ENCODE measurements around the gene CTRB2.

The CTRB2 gene

GRCh38 chr16:75251280-75252048 lies 44.5 kb upstream of the CTRB2 start, which contains the start of gene BCAR1:
Gene BCAR1, minus strand, starts transcription at chr16:75251624. Its CDS starts 142 bp downstream, at chr16:75251482.
- in situ Hi-C loops (cut with HindIII; ENCODE audit: low sequenced_read_pairs): no loop called here
- no peak for TF ChIP-seq CTCF (IDR thresholded peaks at IDR 0.05; ENCODE audit: low read depth, low read length, missing control alignments)
- peak within 1 kb of the TSS; percentile 70 for H3K4me3 ChIP-seq (ENCODE audit: low read depth, low read length)
- DNase-seq (ENCODE audit: low read depth): no peak

GRCh38 chr16:75250809-75251279 lies 43.9 kb upstream of the CTRB2 start:
- in situ Hi-C loops (cut with HindIII; ENCODE audit: low sequenced_read_pairs): no loop called here
- no peak for TF ChIP-seq CTCF (IDR thresholded peaks at IDR 0.05; ENCODE audit: low read depth, low read length, missing control alignments)
- no peak for DNase-seq (ENCODE audit: low read depth)
- peak overlapping the region; percentile 70 for H3K4me3 ChIP-seq (ENCODE audit: low read depth, low read length)

- TF ChIP-seq CTCF (IDR thresholded peaks at IDR 0.05; ENCODE audit: low read depth, low read length, missing control alignments): no peak
- peak overlapping the region; percentile 70 for H3K4me3 ChIP-seq (ENCODE audit: low read depth, low read length)
- in situ Hi-C loops (cut with HindIII; ENCODE audit: low sequenced_read_pairs): no loop called here
- no peak for DNase-seq (ENCODE audit: low read depth)
Observed at GRCh38 chr16:75250089-75250808, 43.3 kb upstream of the CTRB2 start.

GRCh38 chr16:75249441-75249840 lies 42.5 kb upstream of the CTRB2 start:
- DNase-seq (ENCODE audit: low read depth): no peak
- TF ChIP-seq CTCF (IDR thresholded peaks at IDR 0.05; ENCODE audit: low read depth, low read length, missing control alignments): no peak
- peak overlapping the region; percentile 70 for H3K4me3 ChIP-seq (ENCODE audit: low read depth, low read length)
- in situ Hi-C loops (cut with HindIII; ENCODE audit: low sequenced_read_pairs): loop anchor here (25.0 kb wide), 1 partner anchor 138 kb away; no protein-coding TSS in a partner anchor

GRCh38 chr16:75248536-75249380 lies 41.8 kb upstream of the CTRB2 start:
- in situ Hi-C loops (cut with HindIII; ENCODE audit: low sequenced_read_pairs): loop anchor here (25.0 kb wide), 1 partner anchor 139 kb away; no protein-coding TSS in a partner anchor
- no peak for DNase-seq (ENCODE audit: low read depth)
- H3K4me3 ChIP-seq (ENCODE audit: low read depth, low read length): no peak overlapping the region
- no peak for TF ChIP-seq CTCF (IDR thresholded peaks at IDR 0.05; ENCODE audit: low read depth, low read length, missing control alignments)

- no peak for DNase-seq (ENCODE audit: low read depth)
- in situ Hi-C loops (cut with HindIII; ENCODE audit: low sequenced_read_pairs): loop anchor here (25.0 kb wide), 1 partner anchor 139 kb away; no protein-coding TSS in a partner anchor
- no peak for TF ChIP-seq CTCF (IDR thresholded peaks at IDR 0.05; ENCODE audit: low read depth, low read length, missing control alignments)
- no peak overlapping the region for H3K4me3 ChIP-seq (ENCODE audit: low read depth, low read length)
Observed at GRCh38 chr16:75248142-75248535, 41.2 kb upstream of the CTRB2 start.

Data from astrocyte of the cerebellum (primary cell).